ENCODE results near the gene ASB13. TPM values are rescaled to one million over a fixed set of nuclear protein-coding genes. Genes with fewer than 3 reads are reported as not detected.

Gene ASB13
- total RNA-seq, 1 experiment from 2014 or later, result 13.8 TPM

DNA sequence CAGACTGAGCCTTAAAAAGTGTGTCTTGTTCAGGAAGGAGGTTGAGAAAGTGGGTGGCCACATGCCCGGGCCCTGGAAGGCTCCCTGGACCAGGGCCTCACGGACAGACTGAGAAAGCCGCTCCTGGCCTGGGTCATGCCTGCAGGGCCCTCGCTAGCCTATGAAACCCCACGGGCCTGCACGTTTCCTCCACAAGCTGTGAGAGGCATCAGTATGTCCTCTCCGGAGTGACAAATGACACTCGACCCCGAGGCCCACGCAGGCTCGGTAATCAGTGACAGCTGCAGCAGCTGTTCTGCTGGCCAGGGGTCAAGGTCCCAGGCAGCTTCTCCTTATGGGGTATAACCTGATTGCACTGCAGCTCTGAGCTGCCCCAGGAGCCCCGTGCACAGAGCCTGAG is 47.6 kb downstream of the ASB13 start:
- TF ChIP-seq CTCF (conservative IDR thresholded peaks at IDR 0.05), result no peak
- Histone ChIP-seq H2AFZ (ENCODE audit: low read length) (no peak overlapping the region), H3K79me1 (ENCODE audit: insufficient read depth, low read depth, low read length, poor library complexity, severe bottlenecking) (no peaks in the 10 kb centered on the region), H3K23me2 (ENCODE audit: insufficient read length, low read depth, low read length, poor library complexity, severe bottlenecking) (no peaks in the 10 kb centered on the region), H3K4me1 (ENCODE audit: insufficient read depth, low read length) (no peaks in the 10 kb centered on the region), H4K20me1 (ENCODE audit: control insufficient read depth, insufficient read depth, insufficient read length) (no peaks in the 10 kb centered on the region), H3K18ac (ENCODE audit: insufficient read length, low read depth, low read length) (no peak overlapping the region), H3K27me3 (ENCODE audit: insufficient read depth, low read length) (no peaks in the 10 kb centered on the region), H2BK5ac (ENCODE audit: insufficient read length, low read length) (no peak overlapping the region), H3K4ac (ENCODE audit: low read depth, low read length) (no peak overlapping the region), H4K8ac (replicated peaks; ENCODE audit: insufficient read length, low read depth, low read length) (no peak overlapping the region), H3T11ph (ENCODE audit: low read length) (no peak overlapping the region), H3K56ac (ENCODE audit: insufficient read length, low read depth, low read length) (no peak overlapping the region), H3K9ac (ENCODE audit: extremely low read depth, insufficient read length, low read length) (no peak overlapping the region), H4K5ac (ENCODE audit: insufficient read length, low read depth, low read length) (no peak overlapping the region), H3K14ac (ENCODE audit: insufficient read depth, low read length) (no peak overlapping the region), H3K9me3 (ENCODE audit: control insufficient read depth, low read depth, low read length) (no peaks in the 10 kb centered on the region), H2BK20ac (ENCODE audit: low read depth, low read length, poor library complexity, severe bottlenecking) (no peak overlapping the region), H2BK15ac (ENCODE audit: low read depth, low read length) (no peak overlapping the region), H3K4me2 (ENCODE audit: insufficient read depth, insufficient read length, low read length) (no peak overlapping the region), H3K79me2 (ENCODE audit: insufficient read depth, low read length) (no peaks in the 10 kb centered on the region), H3K23ac (ENCODE audit: insufficient read length, low read depth, low read length) (no peak overlapping the region), H2BK12ac (ENCODE audit: insufficient read length, low read depth, low read length) (no peak overlapping the region), H3K27ac (ENCODE audit: insufficient read length, low read depth, low read length) (no peak overlapping the region), H4K91ac (ENCODE audit: insufficient read length, low read depth, low read length) (no peak overlapping the region), H2BK120ac (ENCODE audit: low read depth, low read length, poor library complexity, severe bottlenecking) (no peak overlapping the region), H2AK5ac (ENCODE audit: insufficient read length, low read length) (no peak overlapping the region)
- Mint-ChIP-seq H3K9me3 (no peaks in the 10 kb centered on the region), H3K27ac (no peak overlapping the region), H3K27me3 (ENCODE audit: low read depth) (no peaks in the 10 kb centered on the region), H3K4me3 (no peak overlapping the region), H3K36me3 (ENCODE audit: insufficient read depth in 1 of 3, low read depth in 3 of 3) (no peaks in the 10 kb centered on the region), H3K4me1 (peaks cover 0 to 7% of the 10 kb centered on the region in 2 experiments; a peak in 2 of 4 replicates)
- DNase-seq, result no peak
- no CpG with 5 or more reads among the region's 12 CpGs for WGBS (ENCODE audit: extremely low coverage, insufficient read length, low lambda C conversion rate)
